ENCODE results near the gene STOML2. TPM values are rescaled to one million over a fixed set of nuclear protein-coding genes. Genes with fewer than 3 reads are reported as not detected.

The STOML2 gene
- total and polyA plus RNA-seq, 9 of the 15 experiments (the other 6 are each of a cell fraction or from before 2014, with no cell fraction given) = 110 to 220 (median 174) TPM

DNA sequence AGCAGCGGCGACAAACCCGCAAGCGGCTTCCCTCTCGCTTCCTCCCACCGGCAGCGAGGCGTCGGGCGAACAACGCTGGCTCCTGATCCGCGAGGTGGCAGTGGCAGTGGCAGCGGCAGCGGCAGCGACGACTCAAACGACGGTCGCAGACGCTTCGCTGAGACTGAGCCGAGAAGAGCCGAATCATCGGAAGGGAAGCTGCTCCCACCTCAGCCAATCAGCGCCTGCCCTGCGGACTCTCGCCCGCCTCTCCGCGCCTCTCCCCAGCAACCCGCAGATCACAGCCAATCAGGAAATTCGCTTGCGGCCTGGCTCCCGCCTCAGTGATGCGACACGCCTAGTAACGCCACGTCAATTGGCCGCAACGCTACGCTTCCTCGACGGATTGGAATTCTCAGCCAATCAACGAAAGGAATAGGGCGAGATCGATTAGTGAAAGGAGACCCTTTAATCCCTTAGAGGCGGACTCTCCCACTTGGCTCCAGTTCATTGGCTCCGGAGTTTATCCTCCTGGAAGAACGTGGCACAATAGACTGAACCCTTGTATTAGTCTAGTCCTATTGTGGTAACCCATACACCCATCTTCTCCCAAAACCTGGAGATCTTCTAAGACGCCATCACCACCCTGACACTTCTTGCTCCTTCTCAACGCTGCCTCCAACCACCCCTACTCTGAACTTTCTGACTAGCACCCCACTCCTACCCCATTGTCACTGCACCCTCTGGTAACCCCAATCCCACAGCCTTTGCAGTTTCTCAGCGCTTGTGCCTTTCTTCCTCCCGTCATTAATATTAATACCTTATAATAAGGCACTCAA is 30.3 kb downstream of the STOML2 start, which contains the start of gene VCP:
Gene VCP (minus strand): TSS at position 165 of the 818 bp plus-strand sequence. CDS start 272 bp downstream, outside the sequence.
- Histone ChIP-seq H3K4me2 (ENCODE audit: insufficient read depth, low read length) (peak within 1 kb of the TSS; percentile 90), H2AFZ (ENCODE audit: low read depth, low read length) (peak within 1 kb of the TSS; percentile 64), H3K79me2 (ENCODE audit: control insufficient read depth, insufficient read depth, low read length) (peaks cover 52% of the 10 kb centered on the region), H4K20me1 (replicated peaks; ENCODE audit: control insufficient read depth, insufficient read depth, low read length) (peaks cover 29% of the 10 kb centered on the region), H3K27me3 (ENCODE audit: control insufficient read depth in 2 of 2, insufficient read depth in 2 of 2, low read length in 2 of 2) (no peaks in the 10 kb centered on the region), H3K9me3 (replicated peaks; ENCODE audit: control insufficient read depth, insufficient read depth, low read depth, low read length) (no peaks in the 10 kb centered on the region), H3K4me3 (peak within 1 kb of the TSS; percentile 99), H3K9ac (ENCODE audit: insufficient read depth in 1 of 2, low read depth in 2 of 2, low read length in 2 of 2) (peak within 1 kb of the TSS; percentile 93 to 95), H3K9me1 (ENCODE audit: control insufficient read depth, insufficient read depth, low read length) (no peaks in the 10 kb centered on the region), H3K27ac (ENCODE audit: extremely low read depth, low read depth, low read length) (peak within 1 kb of the TSS; percentile 97), H3K36me3 (ENCODE audit: control insufficient read depth, insufficient read depth, low read length) (peaks cover 76% of the 10 kb centered on the region), H3K4me1 (replicated peaks in 1 of 2; ENCODE audit: control insufficient read depth in 2 of 2, insufficient read depth in 2 of 2, low read length in 2 of 2) (peaks cover 5 to 15% of the 10 kb centered on the region in 2 experiments; a peak in 3 of 5 replicates)
- POLR2A ChIA-PET = interaction anchor here (0.5 to 3.0 kb wide), 13 partner anchors 13 to 538 kb away, joined by 3 to 32 read pairs (median 3); partner anchors contain the start of gene PIGO
- CTCF ChIA-PET (ENCODE audit: low intra/inter-chr PET ratio) = no interaction called here
- intact Hi-C loops (cut with micrococcal nuclease) = loop anchor here (2.0 kb wide), 2 partner anchors 24 to 42 kb away; partner anchors contain the start of genes ATOSB and PIGO
- BruUV-seq (replicated peaks) = no TSS peak
- DNase-seq (ENCODE audit: extremely low read depth in 1 of 4, low spot score in 3 of 4) (peak; percentile 93 to 98 (median 96)), FAIRE-seq (peak; percentile 100), ATAC-seq (peak; percentile 95)
- 8% methylated on average over 51 of the region's 54 CpGs for WGBS (ENCODE audit: insufficient coverage, low coverage, missing lambda C conversion rate)
- in situ Hi-C loops (cut with MboI) = no loop called here
- TF ChIP-seq NONO (IDR thresholded peaks at IDR 0.05; ENCODE audit: low read depth in 2 of 2, low read length in 1 of 2) (no peak), MAZ (CRISPR knock-in tag; conservative IDR thresholded peaks at IDR 0.05 in 1 of 2, IDR thresholded peaks at IDR 0.05 in 1 of 2) (peak in 1 of 2 experiments; percentile 23; a peak in 1 of 4 replicates), SMAD4 (CRISPR knock-in tag; conservative IDR thresholded peaks at IDR 0.05) (0 out of 2 replicates have a peak, but pooled peaks have one; percentile 1), BCL6 (CRISPR knock-in tag; IDR thresholded peaks at IDR 0.05) (no peak), RFX5 (IDR thresholded peaks at IDR 0.05; ENCODE audit: low read depth, low read length) (peak; percentile 99), HOXB6 (CRISPR knock-in tag; IDR thresholded peaks at IDR 0.05; ENCODE audit: borderline replicate concordance) (no peak), CBX5 (IDR thresholded peaks at IDR 0.05; ENCODE audit: borderline replicate concordance, low read depth) (no peak), SMC3 (conservative IDR thresholded peaks at IDR 0.05; ENCODE audit: insufficient read depth, low read depth, low read length) (no peak), SRF (CRISPR knock-in tag; IDR thresholded peaks at IDR 0.05) (0 out of 4 replicates have a peak, but pooled peaks of 1 of the 2 experiments have one; percentile 22), CTBP1 (IDR thresholded peaks at IDR 0.05; ENCODE audit: borderline replicate concordance) (peak; percentile 70; the same call in 1 of the 2 replicates), ZNF134 (CRISPR knock-in tag; conservative IDR thresholded peaks at IDR 0.05) (no peak), FOXM1 (IDR thresholded peaks at IDR 0.05; ENCODE audit: low read depth) (no peak), FOXM1 (CRISPR knock-in tag; IDR thresholded peaks at IDR 0.05; ENCODE audit: low read depth) (no peak), TCF7L2 (IDR thresholded peaks at IDR 0.05; ENCODE audit: low read depth, low read length) (no peak), HMG20A (CRISPR knock-in tag; conservative IDR thresholded peaks at IDR 0.05) (no peak), RBFOX2 (IDR thresholded peaks at IDR 0.05; ENCODE audit: low read depth, low read length) (peak; percentile 38), MBD2 (IDR thresholded peaks at IDR 0.05; ENCODE audit: borderline replicate concordance, low read depth) (peak; percentile 98)
- TF ChIP-seq, protein P1, sequence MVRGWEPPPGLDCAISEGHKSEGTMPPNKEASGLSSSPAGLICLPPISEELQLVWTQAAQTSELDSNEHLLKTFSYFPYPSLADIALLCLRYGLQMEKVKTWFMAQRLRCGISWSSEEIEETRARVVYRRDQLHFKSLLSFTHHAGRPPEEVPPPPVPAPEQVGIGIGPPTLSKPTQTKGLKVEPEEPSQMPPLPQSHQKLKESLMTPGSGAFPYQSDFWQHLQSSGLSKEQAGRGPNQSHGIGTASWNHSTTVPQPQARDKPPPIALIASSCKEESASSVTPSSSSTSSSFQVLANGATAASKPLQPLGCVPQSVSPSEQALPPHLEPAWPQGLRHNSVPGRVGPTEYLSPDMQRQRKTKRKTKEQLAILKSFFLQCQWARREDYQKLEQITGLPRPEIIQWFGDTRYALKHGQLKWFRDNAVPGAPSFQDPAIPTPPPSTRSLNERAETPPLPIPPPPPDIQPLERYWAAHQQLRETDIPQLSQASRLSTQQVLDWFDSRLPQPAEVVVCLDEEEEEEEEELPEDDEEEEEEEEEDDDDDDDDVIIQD (CRISPR knock-in tag; IDR thresholded peaks at IDR 0.05) = no peak
- TF ChIP-seq, protein P2, sequence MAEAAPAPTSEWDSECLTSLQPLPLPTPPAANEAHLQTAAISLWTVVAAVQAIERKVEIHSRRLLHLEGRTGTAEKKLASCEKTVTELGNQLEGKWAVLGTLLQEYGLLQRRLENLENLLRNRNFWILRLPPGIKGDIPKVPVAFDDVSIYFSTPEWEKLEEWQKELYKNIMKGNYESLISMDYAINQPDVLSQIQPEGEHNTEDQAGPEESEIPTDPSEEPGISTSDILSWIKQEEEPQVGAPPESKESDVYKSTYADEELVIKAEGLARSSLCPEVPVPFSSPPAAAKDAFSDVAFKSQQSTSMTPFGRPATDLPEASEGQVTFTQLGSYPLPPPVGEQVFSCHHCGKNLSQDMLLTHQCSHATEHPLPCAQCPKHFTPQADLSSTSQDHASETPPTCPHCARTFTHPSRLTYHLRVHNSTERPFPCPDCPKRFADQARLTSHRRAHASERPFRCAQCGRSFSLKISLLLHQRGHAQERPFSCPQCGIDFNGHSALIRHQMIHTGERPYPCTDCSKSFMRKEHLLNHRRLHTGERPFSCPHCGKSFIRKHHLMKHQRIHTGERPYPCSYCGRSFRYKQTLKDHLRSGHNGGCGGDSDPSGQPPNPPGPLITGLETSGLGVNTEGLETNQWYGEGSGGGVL (CRISPR knock-in tag; IDR thresholded peaks at IDR 0.05) = no peak
